Muscle layer of colon (tissue), 2 donors: ENCODE data around the gene NAV2.

Source experiments
- H3K27ac ChIP-seq: one replicate; pipeline ENCODE4 v1.7.0; 2013; ENCODE audit warnings: low read depth, mild to moderate bottlenecking, low read length, moderate library complexity
- H3K27me3 ChIP-seq, 2 donors: one replicate each; pipeline ENCODE4 v1.7.0; 2013; ENCODE audit warnings: low read length in 2 of 2, mild to moderate bottlenecking in 2 of 2; ENCODE audit not compliant: insufficient read depth in 2 of 2, control insufficient read depth in 1 of 2
- H3K36me3 ChIP-seq: one replicate; pipeline ENCODE4 v1.7.0; 2013; ENCODE audit warnings: mild to moderate bottlenecking, low read length; ENCODE audit not compliant: insufficient read depth
- H3K4me1 ChIP-seq: one replicate; pipeline ENCODE4 v1.7.0; 2013; ENCODE audit warnings: mild to moderate bottlenecking, low read length; ENCODE audit not compliant: insufficient read depth
- H3K4me3 ChIP-seq, 2 donors: one replicate each; pipeline ENCODE4 v1.7.0; 2013; ENCODE audit warnings: low read length in 2 of 2, low read depth in 1 of 2, mild to moderate bottlenecking in 1 of 2, moderate library complexity in 1 of 2
- H3K9ac ChIP-seq: one replicate; pipeline ENCODE4 v1.7.0; 2013; ENCODE audit warnings: low read length
- H3K9me3 ChIP-seq: one replicate; pipeline ENCODE4 v1.7.0; 2013; ENCODE audit warnings: mild to moderate bottlenecking, low read length
- donor health status: abdominal sarcoma.
- donor health status: Adenocarcinoma of cecum.

Gene NAV2

GRCh38 chr11:19675397-19675796 lies 37.2 kb upstream of the NAV2 start:
- peak overlapping the region; percentile 67 for H3K27ac ChIP-seq
- H3K9ac ChIP-seq: no peak overlapping the region
- H3K9me3 ChIP-seq: no peaks in the 10 kb centered on the region
- H3K4me3 ChIP-seq: no peak overlapping the region
- no peaks in the 10 kb centered on the region for H3K36me3 ChIP-seq
- H3K4me1 ChIP-seq: peaks cover 93% of the 10 kb centered on the region
- no peaks in the 10 kb centered on the region for H3K27me3 ChIP-seq

GRCh38 chr11:19676475-19677380 lies 35.9 kb upstream of the NAV2 start:
- Histone ChIP-seq H3K9me3 (no peaks in the 10 kb centered on the region), H3K4me1 (peaks cover 93% of the 10 kb centered on the region), H3K27me3 (no peaks in the 10 kb centered on the region), H3K4me3 (no peak overlapping the region), H3K9ac (no peak overlapping the region), H3K27ac (peak overlapping the region; percentile 67), H3K36me3 (no peaks in the 10 kb centered on the region)

DNA sequence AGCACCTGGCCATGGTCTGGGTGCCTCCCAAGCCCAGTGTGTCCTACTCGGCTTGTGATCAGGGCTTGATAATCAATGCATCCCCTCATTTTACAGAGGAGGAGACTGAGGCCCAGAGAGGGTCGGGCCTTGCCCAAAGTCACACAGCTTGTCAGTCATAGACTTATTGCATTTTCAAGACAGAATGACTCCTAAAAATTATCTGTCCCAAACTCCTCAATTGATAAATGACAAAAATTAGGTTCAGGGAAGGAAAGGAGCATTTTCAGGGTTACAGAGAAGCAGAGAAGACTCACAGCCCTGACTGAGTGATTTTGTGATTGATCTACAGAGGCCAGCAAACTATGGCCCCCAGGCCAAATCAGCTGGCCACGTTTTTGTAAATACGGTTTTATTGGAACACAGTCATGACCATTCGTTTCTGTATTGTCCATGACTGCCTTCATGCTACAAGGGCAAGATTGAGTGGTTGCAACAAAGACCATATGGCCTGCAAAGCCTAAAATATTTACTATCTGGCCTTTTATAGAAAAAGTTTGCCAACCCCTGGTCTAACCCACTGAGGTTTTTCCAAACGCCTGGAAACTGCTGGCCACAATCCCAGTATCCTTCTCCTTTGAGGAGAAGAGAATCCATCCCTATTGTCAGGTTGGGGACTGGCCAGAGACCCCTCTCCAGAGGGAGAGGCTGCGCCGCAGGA lies 35.1 kb upstream of the NAV2 start:
- no peak overlapping the region for H3K4me3 ChIP-seq
- H3K36me3 ChIP-seq: no peaks in the 10 kb centered on the region
- H3K9me3 ChIP-seq: no peaks in the 10 kb centered on the region
- H3K4me1 ChIP-seq: peaks cover 92% of the 10 kb centered on the region
- H3K27me3 ChIP-seq: no peaks in the 10 kb centered on the region
- peak overlapping the region; percentile 70 for H3K27ac ChIP-seq
- no peak overlapping the region for H3K9ac ChIP-seq

DNA sequence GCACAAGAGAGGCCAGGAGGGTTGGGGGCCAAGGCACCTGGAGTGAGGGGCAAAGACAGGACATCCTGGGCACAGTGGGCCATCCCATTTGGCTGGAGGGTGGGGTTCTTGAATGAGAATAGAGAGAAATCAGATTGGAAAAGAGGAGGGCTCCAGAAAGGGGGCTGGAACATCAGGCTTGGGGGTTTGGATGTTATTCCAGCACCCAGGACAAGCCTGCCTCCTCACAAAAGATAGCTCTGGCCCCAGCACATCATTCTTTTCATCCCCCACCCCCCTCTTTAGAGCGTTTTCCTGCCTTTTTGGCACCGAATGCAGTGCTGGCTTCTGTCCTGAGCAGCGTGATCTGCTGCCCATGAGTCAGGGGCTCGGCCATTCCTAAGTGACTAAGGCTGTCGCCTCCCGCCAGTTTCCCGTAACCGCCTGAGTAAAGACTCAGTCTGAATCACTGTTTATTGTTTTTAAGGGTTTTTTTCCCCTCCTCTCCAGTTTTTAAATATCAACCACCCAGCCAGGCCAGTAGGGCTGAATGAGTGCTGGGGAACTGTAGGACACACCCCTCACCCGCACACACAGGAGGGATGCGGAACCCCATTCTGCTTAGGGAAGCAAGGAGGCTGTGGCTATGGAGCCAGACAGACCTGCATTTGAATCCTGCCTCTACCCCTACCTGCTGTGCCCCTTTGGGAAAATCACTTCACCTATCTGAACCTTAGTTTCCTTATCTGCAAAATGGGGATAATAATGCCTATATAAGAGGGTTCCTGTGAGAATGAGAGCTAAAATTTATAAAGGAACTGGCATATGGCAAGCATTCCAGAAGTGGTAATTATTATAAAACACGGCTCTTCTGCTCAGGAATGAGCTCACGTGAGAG lies 32.4 kb upstream of the NAV2 start:
- Histone ChIP-seq H3K36me3 (no peaks in the 10 kb centered on the region), H3K4me3 (no peak overlapping the region), H3K4me1 (peaks cover 91% of the 10 kb centered on the region), H3K27ac (peak overlapping the region; percentile 61), H3K9me3 (no peaks in the 10 kb centered on the region), H3K27me3 (no peaks in the 10 kb centered on the region), H3K9ac (peak overlapping the region; percentile 29)

- no peaks in the 10 kb centered on the region for H3K36me3 ChIP-seq
- peak overlapping the region; percentile 61 for H3K27ac ChIP-seq
- no peaks in the 10 kb centered on the region for H3K27me3 ChIP-seq
- H3K4me3 ChIP-seq: no peak overlapping the region
- H3K9me3 ChIP-seq: no peaks in the 10 kb centered on the region
- peak overlapping the region; percentile 29 for H3K9ac ChIP-seq
- H3K4me1 ChIP-seq: peaks cover 91% of the 10 kb centered on the region
These were observed 31.7 kb upstream of the NAV2 start for GRCh38 chr11:19680829-19681368.

- Histone ChIP-seq H3K4me1 (peaks cover 85% of the 10 kb centered on the region), H3K9me3 (no peaks in the 10 kb centered on the region), H3K9ac (peak overlapping the region; percentile 24)
These were observed 29.4 kb upstream of the NAV2 start for GRCh38 chr11:19683141-19683805.

DNA sequence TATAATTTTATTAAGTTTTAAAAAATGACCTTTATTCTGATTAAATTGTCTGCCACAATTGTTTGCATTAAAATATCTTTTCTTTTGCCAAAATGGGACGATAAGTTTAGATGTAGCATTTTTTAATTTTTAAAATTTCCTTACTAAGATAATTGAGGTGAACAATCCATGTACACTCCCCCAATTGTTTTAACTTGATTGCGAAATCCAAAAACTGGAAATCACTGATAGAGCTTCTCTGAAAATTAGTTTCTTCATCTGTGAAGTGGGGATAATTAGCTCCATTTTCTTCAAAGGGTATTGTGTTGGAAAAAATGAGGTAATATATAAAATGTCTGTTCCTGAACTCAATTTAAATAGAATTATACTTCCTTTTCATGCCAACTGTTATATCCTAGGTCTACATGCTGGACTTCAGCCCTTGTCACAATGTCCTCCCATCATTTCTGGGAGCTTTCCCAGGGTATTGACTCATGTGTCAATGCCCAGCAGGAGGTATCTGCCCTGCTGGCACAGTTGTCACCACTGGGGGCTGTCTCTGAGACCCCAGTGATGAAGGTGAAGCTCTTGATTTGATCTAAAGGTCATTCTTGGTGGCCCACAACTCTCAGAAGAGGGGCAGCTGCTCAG lies 28.7 kb upstream of the NAV2 start:
- Histone ChIP-seq H3K27me3 (no peaks in the 10 kb centered on the region), H3K4me1 (peaks cover 82% of the 10 kb centered on the region), H3K27ac (peak overlapping the region; percentile 72), H3K9ac (no peak overlapping the region), H3K9me3 (no peaks in the 10 kb centered on the region), H3K36me3 (no peaks in the 10 kb centered on the region), H3K4me3 (no peak overlapping the region)

More at GRCh38 chr11:19683141-19683805, 29.4 kb upstream of the NAV2 start:
- peak overlapping the region; percentile 72 for H3K27ac ChIP-seq
- no peak overlapping the region for H3K4me3 ChIP-seq
- no peaks in the 10 kb centered on the region for H3K27me3 ChIP-seq
- H3K36me3 ChIP-seq: no peaks in the 10 kb centered on the region

GRCh38 chr11:19686234-19686633 lies 26.4 kb upstream of the NAV2 start:
- no peaks in the 10 kb centered on the region for H3K9me3 ChIP-seq
- H3K27ac ChIP-seq: peak overlapping the region; percentile 19
- no peaks in the 10 kb centered on the region for H3K27me3 ChIP-seq
- no peak overlapping the region for H3K9ac ChIP-seq
- H3K4me3 ChIP-seq: no peak overlapping the region
- peaks cover 73% of the 10 kb centered on the region for H3K4me1 ChIP-seq
- no peaks in the 10 kb centered on the region for H3K36me3 ChIP-seq

- H3K36me3 ChIP-seq: no peaks in the 10 kb centered on the region
- no peaks in the 10 kb centered on the region for H3K27me3 ChIP-seq
- H3K9me3 ChIP-seq: no peaks in the 10 kb centered on the region
- no peak overlapping the region for H3K4me3 ChIP-seq
- no peak overlapping the region for H3K9ac ChIP-seq
- no peak overlapping the region for H3K27ac ChIP-seq
- peaks cover 63% of the 10 kb centered on the region for H3K4me1 ChIP-seq
These were observed 25.2 kb upstream of the NAV2 start for GRCh38 chr11:19687392-19687791.

DNA sequence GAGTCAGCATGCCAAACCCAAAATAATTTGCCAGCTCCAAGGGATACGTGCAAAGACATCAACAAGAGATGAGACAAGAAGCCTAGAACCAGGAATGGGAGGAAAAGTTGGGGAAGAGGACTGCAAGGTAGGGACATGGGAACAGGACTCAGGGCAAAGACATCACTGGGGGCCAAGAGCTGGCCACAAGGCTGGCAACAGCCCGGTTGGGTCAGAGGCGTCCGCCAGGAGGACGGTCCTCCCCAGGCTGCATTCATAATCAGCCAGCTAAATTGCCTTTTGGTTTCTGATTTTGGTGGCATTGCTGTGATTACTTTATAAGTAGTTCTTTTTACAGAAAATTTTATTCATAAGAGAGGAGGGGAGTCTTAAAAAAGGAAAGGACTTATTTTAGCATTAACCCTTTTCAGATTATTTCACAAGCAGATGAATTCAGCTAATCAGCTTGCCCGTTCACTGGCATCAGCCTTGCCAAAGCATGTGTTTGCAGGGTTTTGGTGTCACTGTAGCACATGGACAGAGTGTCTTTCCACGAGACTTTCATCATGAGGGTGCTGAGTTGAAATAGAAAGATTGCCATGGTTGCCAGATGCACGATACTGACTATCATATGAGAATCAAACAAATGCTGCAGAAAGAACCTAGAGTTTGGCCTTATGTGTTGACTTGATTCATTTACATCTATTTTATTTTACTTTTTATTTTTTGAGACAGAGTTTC lies 23.2 kb upstream of the NAV2 start:
- Histone ChIP-seq H3K36me3 (no peaks in the 10 kb centered on the region), H3K27ac (no peak overlapping the region), H3K4me3 (no peak overlapping the region), H3K4me1 (peaks cover 44% of the 10 kb centered on the region), H3K9me3 (no peaks in the 10 kb centered on the region), H3K9ac (no peak overlapping the region), H3K27me3 (no peaks in the 10 kb centered on the region)
